ENCODE measurements around the gene LHX2.

Gene LHX2

GRCh38 chr9:124038239-124038638 is 26.7 kb downstream of the LHX2 start:
- no peak for TF ChIP-seq CTCF (IDR thresholded peaks at IDR 0.05; ENCODE audit: extremely low read depth, missing control alignments)
- no peak for DNase-seq (ENCODE audit: low spot score)

DNA sequence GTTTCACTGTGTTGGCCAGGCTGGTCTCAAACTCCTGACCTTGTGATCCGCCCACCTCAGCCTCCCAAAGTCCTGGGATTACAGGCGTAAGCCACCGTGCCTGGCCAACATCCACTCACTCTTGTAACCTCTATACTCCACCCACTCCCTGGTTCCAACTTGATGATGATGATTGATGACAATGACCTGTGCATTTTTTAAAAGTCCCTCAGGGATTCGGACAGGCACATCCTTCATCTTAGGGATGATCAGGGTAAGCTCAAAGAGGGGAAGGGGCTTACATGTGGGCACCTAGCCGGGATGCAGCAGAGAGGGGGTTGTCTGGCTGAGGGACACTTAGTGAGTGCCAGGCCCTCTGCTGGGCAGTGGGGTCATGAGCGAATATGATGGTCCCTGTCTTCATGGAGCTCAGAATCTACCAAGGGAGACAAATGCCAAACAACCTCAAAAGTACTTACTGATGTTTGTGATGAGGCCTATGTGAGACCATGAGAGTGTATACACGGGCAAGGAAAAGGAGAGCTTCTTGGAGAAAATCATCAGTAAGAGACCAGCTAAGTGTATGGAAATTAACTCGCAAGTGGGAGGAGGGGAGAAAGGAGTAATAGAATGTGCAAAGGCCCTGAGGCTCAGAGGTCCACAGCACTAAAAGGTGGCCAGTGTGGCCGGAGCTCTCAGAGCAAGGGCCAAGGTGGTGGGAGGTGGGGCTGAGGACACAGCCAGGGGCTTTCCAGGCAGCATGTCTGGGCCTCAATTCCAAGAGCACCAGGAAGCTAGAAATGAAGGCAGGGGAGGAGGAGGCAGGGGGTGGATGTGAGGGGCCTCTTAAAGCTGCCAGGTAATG is 27.4 kb downstream of the LHX2 start:
- no peak for DNase-seq (ENCODE audit: low spot score)
- TF ChIP-seq CTCF (IDR thresholded peaks at IDR 0.05; ENCODE audit: extremely low read depth, missing control alignments): no peak

- no peak for DNase-seq (ENCODE audit: low spot score)
- no peak for TF ChIP-seq CTCF (IDR thresholded peaks at IDR 0.05; ENCODE audit: extremely low read depth, missing control alignments)
These were observed 28.8 kb downstream of the LHX2 start for GRCh38 chr9:124040186-124040931.

- TF ChIP-seq CTCF (IDR thresholded peaks at IDR 0.05; ENCODE audit: extremely low read depth, missing control alignments): peak; percentile 85
- DNase-seq (ENCODE audit: low spot score): peak; percentile 91
These were observed 29.6 kb downstream of the LHX2 start for GRCh38 chr9:124040935-124041816.

DNA sequence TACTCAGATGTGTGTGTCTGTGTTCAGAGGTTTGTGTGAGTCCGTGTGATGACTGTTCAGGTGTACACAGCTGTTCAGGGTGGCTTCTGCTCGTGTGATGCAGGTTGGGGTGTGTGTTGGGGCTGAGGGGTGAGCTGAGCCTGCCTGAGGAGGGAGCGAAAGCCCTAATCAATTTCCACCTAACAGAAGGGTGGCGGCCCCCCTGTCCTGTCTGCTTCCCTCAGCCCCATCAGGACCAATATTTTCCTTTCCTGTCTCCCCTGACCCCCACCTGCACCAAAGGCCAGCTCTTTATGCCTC is 30.2 kb downstream of the LHX2 start:
- TF ChIP-seq CTCF (IDR thresholded peaks at IDR 0.05; ENCODE audit: extremely low read depth, missing control alignments): no peak
- no peak for DNase-seq (ENCODE audit: low spot score)

DNA sequence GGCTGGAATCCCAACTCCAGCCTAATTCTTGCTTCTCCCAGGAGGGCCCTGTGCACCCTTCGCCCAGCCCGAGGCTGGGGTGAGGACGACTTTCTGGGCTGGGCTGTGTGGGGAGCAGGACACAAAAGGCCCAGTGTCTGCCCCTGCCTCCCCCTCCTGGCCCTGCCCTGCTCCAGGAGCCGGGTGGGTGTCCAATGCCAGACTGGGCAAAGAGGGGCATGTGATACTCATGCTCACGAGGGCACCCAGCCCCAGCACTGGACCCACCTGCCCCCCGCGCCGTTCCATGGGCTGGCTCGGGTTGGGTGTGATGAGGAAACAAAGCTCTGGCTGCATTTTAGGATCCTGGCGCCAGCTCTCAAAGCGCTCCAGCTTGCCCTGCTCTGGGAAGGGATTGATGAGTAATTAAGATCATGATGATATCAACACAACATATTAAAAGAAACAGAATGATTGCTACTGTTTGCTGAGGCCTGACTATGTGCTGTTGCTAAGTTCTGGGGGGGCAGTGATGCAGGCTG is 30.7 kb downstream of the LHX2 start:
- TF ChIP-seq CTCF (IDR thresholded peaks at IDR 0.05; ENCODE audit: extremely low read depth, missing control alignments): no peak
- DNase-seq (ENCODE audit: low spot score): no peak
